Astrocyte of the cerebellum (primary cell): Measurements from ENCODE around the gene RAET1L.
"Not testable (repeated sequence)": the region's sequence is repeated elsewhere in the genome, so short reads cannot be mapped to it uniquely, and the experiment has no call there.

Source experiments
- DNase-seq: peaks from one replicate; pipeline ENCODE4 v3.0.0-alpha.2; 2011; ENCODE audit warnings: low read depth
- H3K4me3 ChIP-seq: 2 replicates; pipeline ENCODE4 v1.5.1; 2011; ENCODE audit warnings: mild to moderate bottlenecking, low read depth, low read length, moderate library complexity
- CTCF ChIP-seq: IDR thresholded peaks from 2 replicates; pipeline ENCODE4 v1.5.1; 2012; ENCODE audit warnings: low read length, low read depth, moderate library complexity, mild to moderate bottlenecking; ENCODE audit errors: missing control alignments
- in situ Hi-C: cut with HindIII; loops from 2 replicates; pipeline ENCODE4 v1.10.0; 2017; ENCODE audit warnings: low sequenced_read_pairs

RAET1L gene

GRCh38 chr6:150068720-150069648, 43.7 kb upstream of the RAET1L start, which contains the start of gene ULBP3:
ULBP3 (minus strand) TSS chr6:150069121; CDS start chr6:150069066, 55 bp downstream.
- DNase-seq, result peak; percentile 73
- in situ Hi-C loops, result no loop called here
- peak within 1 kb of the TSS; percentile 80 for H3K4me3 ChIP-seq
- peak; percentile 53 for TF ChIP-seq CTCF

- in situ Hi-C loops, result no loop called here
- no peak for DNase-seq
Measured at GRCh38 chr6:150068151-150068550, 42.8 kb upstream of the RAET1L start.

GRCh38 chr6:150065083-150065482, 39.8 kb upstream of the RAET1L start:
- H3K4me3 ChIP-seq, result no peak overlapping the region

More at GRCh38 chr6:150068151-150068550, 42.8 kb upstream of the RAET1L start:
- peak overlapping the region; percentile 80 for H3K4me3 ChIP-seq
- TF ChIP-seq CTCF, result no peak

GRCh38 chr6:150063640-150064039, 38.3 kb upstream of the RAET1L start:
- in situ Hi-C loops, result no loop called here
- no peak for TF ChIP-seq CTCF
- DNase-seq, result no peak
- H3K4me3 ChIP-seq, result no peak overlapping the region

More at GRCh38 chr6:150065083-150065482, 39.8 kb upstream of the RAET1L start:
- no peak for DNase-seq
- in situ Hi-C loops, result no loop called here
- TF ChIP-seq CTCF, result no peak

GRCh38 chr6:150059973-150060372, 34.6 kb upstream of the RAET1L start:
- in situ Hi-C loops, H3K4me3 ChIP-seq, DNase-seq: not testable (repeated sequence)

- H3K4me3 ChIP-seq, result no peak overlapping the region
- DNase-seq, result no peak
- TF ChIP-seq CTCF, result no peak
- in situ Hi-C loops, result no loop called here
Measured at GRCh38 chr6:150058986-150059385, 33.7 kb upstream of the RAET1L start.

- H3K4me3 ChIP-seq, result no peak overlapping the region
- no peak for TF ChIP-seq CTCF
- DNase-seq, result no peak
- in situ Hi-C loops, result no loop called here
Measured at GRCh38 chr6:150058231-150058792, 33.0 kb upstream of the RAET1L start.
